HG02678 (cell line): ENCODE measurements around the gene ALOXE3.

ENCODE experiments used
- ATAC-seq: cut with Tn5 transposase; IDR thresholded peaks from one replicate; pipeline ENCODE4 v1.9.1; 2021; ENCODE audit warnings: mild to moderate bottlenecking, moderate library complexity; ENCODE audit not compliant: unreplicated experiment

Gene ALOXE3

GRCh38 chr17:8117980-8118768, at the start of gene ALOXE3:
Gene ALOXE3 (minus strand): TSS chr17:8118514. CDS start chr17:8117990, 524 bp downstream.
- ATAC-seq = no peak

GRCh38 chr17:8167526-8167925, 49.2 kb upstream of the ALOXE3 start:
- no peak for ATAC-seq

- no peak for ATAC-seq
Measured at GRCh38 chr17:8166731-8167130, 48.4 kb upstream of the ALOXE3 start.

- ATAC-seq = no peak
Measured at GRCh38 chr17:8164815-8165131, 46.5 kb upstream of the ALOXE3 start.

- ATAC-seq = no peak
Measured at GRCh38 chr17:8163978-8164814, 45.9 kb upstream of the ALOXE3 start.

- ATAC-seq = no peak
Measured at GRCh38 chr17:8162997-8163977, 45.0 kb upstream of the ALOXE3 start.

- ATAC-seq = peak; percentile 53
Measured at GRCh38 chr17:8162233-8162996, 44.1 kb upstream of the ALOXE3 start, which contains the start of gene VAMP2. Gene VAMP2 (minus strand): TSS chr17:8162948. CDS start chr17:8162879, 69 bp downstream.

- ATAC-seq = no peak
Measured at GRCh38 chr17:8161289-8162232, 43.2 kb upstream of the ALOXE3 start.

- no peak for ATAC-seq
Measured at GRCh38 chr17:8160741-8161221, 42.5 kb upstream of the ALOXE3 start.

- no peak for ATAC-seq
Measured at GRCh38 chr17:8160224-8160577, 41.9 kb upstream of the ALOXE3 start.

GRCh38 chr17:8159459-8160223, 41.3 kb upstream of the ALOXE3 start:
- ATAC-seq = no peak

GRCh38 chr17:8159032-8159400, 40.7 kb upstream of the ALOXE3 start:
- ATAC-seq = no peak

- no peak for ATAC-seq
Measured at GRCh38 chr17:8158267-8159031, 40.1 kb upstream of the ALOXE3 start.

GRCh38 chr17:8156246-8156992, 38.1 kb upstream of the ALOXE3 start:
- peak; percentile 82 for ATAC-seq

GRCh38 chr17:8155996-8156245, 37.6 kb upstream of the ALOXE3 start:
- ATAC-seq = no peak

GRCh38 chr17:8155231-8155995, 37.1 kb upstream of the ALOXE3 start:
- ATAC-seq = no peak
